ENCODE measurements around the gene ZPR1. TPM values are rescaled to one million over a fixed set of nuclear protein-coding genes. Genes with fewer than 3 reads are reported as not detected.

ZPR1 gene
- polyA plus RNA-seq, 1 donor from 2014 or later = 34.5 TPM

DNA sequence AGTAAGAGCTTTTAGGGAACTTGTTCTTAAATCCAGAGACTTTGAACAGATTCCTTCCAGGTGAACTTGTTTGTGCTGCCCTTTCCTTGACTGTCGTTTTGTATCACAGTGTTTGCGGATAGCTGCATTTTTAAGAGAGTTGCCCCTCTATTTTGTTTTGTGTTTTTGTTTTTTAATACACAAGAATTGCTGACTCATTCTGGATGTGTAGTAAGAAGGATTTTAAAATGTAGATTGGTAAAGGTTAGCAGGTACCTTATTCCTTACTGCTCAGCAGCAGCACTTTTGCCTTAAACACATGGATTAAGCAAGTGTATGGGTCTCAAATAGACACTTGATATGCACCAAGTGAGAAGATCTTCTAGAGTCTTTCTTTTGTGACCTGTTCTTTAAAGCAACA is 12.8 kb upstream of the ZPR1 start:
- no peak overlapping the region for H2AFZ ChIP-seq (ENCODE audit: low read depth, low read length)
- no peaks in the 10 kb centered on the region for H3K9me3 ChIP-seq (ENCODE audit: low read length)
- H3K9ac ChIP-seq (ENCODE audit: low read length) = no peak overlapping the region
- TF ChIP-seq TAF1 (IDR thresholded peaks at IDR 0.05; ENCODE audit: low read depth) (no peak), EZH2 (IDR thresholded peaks at IDR 0.05; ENCODE audit: borderline replicate concordance, insufficient read depth, low read length, poor library complexity, severe bottlenecking) (no peak), SMC3 (conservative IDR thresholded peaks at IDR 0.05; ENCODE audit: poor library complexity) (no peak), EP300 (conservative IDR thresholded peaks at IDR 0.05; ENCODE audit: poor library complexity, severe bottlenecking) (no peak), RAD21 (conservative IDR thresholded peaks at IDR 0.05) (no peak), MXI1 (conservative IDR thresholded peaks at IDR 0.05; ENCODE audit: poor library complexity, severe bottlenecking) (no peak), POLR2AphosphoS5 (IDR thresholded peaks at IDR 0.05) (no peak)
- TF ChIP-seq, protein P1, sequence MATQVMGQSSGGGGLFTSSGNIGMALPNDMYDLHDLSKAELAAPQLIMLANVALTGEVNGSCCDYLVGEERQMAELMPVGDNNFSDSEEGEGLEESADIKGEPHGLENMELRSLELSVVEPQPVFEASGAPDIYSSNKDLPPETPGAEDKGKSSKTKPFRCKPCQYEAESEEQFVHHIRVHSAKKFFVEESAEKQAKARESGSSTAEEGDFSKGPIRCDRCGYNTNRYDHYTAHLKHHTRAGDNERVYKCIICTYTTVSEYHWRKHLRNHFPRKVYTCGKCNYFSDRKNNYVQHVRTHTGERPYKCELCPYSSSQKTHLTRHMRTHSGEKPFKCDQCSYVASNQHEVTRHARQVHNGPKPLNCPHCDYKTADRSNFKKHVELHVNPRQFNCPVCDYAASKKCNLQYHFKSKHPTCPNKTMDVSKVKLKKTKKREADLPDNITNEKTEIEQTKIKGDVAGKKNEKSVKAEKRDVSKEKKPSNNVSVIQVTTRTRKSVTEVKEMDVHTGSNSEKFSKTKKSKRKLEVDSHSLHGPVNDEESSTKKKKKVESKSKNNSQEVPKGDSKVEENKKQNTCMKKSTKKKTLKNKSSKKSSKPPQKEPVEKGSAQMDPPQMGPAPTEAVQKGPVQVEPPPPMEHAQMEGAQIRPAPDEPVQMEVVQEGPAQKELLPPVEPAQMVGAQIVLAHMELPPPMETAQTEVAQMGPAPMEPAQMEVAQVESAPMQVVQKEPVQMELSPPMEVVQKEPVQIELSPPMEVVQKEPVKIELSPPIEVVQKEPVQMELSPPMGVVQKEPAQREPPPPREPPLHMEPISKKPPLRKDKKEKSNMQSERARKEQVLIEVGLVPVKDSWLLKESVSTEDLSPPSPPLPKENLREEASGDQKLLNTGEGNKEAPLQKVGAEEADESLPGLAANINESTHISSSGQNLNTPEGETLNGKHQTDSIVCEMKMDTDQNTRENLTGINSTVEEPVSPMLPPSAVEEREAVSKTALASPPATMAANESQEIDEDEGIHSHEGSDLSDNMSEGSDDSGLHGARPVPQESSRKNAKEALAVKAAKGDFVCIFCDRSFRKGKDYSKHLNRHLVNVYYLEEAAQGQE (IDR thresholded peaks at IDR 0.05; ENCODE audit: borderline replicate concordance) = no peak
- TF ChIP-seq, protein P2, sequence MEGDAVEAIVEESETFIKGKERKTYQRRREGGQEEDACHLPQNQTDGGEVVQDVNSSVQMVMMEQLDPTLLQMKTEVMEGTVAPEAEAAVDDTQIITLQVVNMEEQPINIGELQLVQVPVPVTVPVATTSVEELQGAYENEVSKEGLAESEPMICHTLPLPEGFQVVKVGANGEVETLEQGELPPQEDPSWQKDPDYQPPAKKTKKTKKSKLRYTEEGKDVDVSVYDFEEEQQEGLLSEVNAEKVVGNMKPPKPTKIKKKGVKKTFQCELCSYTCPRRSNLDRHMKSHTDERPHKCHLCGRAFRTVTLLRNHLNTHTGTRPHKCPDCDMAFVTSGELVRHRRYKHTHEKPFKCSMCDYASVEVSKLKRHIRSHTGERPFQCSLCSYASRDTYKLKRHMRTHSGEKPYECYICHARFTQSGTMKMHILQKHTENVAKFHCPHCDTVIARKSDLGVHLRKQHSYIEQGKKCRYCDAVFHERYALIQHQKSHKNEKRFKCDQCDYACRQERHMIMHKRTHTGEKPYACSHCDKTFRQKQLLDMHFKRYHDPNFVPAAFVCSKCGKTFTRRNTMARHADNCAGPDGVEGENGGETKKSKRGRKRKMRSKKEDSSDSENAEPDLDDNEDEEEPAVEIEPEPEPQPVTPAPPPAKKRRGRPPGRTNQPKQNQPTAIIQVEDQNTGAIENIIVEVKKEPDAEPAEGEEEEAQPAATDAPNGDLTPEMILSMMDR (IDR thresholded peaks at IDR 0.05; ENCODE audit: poor library complexity, severe bottlenecking) = no peak
- H3K27ac ChIP-seq (ENCODE audit: low read length) = no peak overlapping the region
- no peaks in the 10 kb centered on the region for H3K9me2 ChIP-seq (ENCODE audit: insufficient read depth, low read length)
- H3K36me3 ChIP-seq (ENCODE audit: insufficient read depth, low read length) = no peaks in the 10 kb centered on the region
- no peak overlapping the region for H3K4me3 ChIP-seq (ENCODE audit: low read length)
- no peaks in the 10 kb centered on the region for H4K20me1 ChIP-seq (ENCODE audit: insufficient read depth)
- H3F3A ChIP-seq (ENCODE audit: insufficient read depth, low read length, poor library complexity, severe bottlenecking) = no peaks in the 10 kb centered on the region
- no peak overlapping the region for H3K4me2 ChIP-seq (ENCODE audit: low read length)
- H3K27me3 ChIP-seq (ENCODE audit: insufficient read depth, low read depth, low read length) = no peaks in the 10 kb centered on the region
- H3K79me2 ChIP-seq (replicated peaks; ENCODE audit: insufficient read depth, low read length) = no peaks in the 10 kb centered on the region

- H3K9me2 ChIP-seq (ENCODE audit: insufficient read depth, low read length) = no peaks in the 10 kb centered on the region
- H3K27ac ChIP-seq (ENCODE audit: low read length) = no peak overlapping the region
- H3K9me3 ChIP-seq (ENCODE audit: low read length) = no peaks in the 10 kb centered on the region
- H3K4me2 ChIP-seq (ENCODE audit: low read length) = no peak overlapping the region
- no peaks in the 10 kb centered on the region for H3K36me3 ChIP-seq (ENCODE audit: insufficient read depth, low read length)
- no peaks in the 10 kb centered on the region for H3K79me2 ChIP-seq (replicated peaks; ENCODE audit: insufficient read depth, low read length)
- H4K20me1 ChIP-seq (ENCODE audit: insufficient read depth) = no peaks in the 10 kb centered on the region
- no peak overlapping the region for H3K9ac ChIP-seq (ENCODE audit: low read length)
- H3K4me3 ChIP-seq (ENCODE audit: low read length) = no peak overlapping the region
- H3F3A ChIP-seq (ENCODE audit: insufficient read depth, low read length, poor library complexity, severe bottlenecking) = no peaks in the 10 kb centered on the region
- TF ChIP-seq, protein P2 (IDR thresholded peaks at IDR 0.05; ENCODE audit: poor library complexity, severe bottlenecking) = no peak
- TF ChIP-seq MXI1 (conservative IDR thresholded peaks at IDR 0.05; ENCODE audit: poor library complexity, severe bottlenecking) = no peak
- no peak for TF ChIP-seq RAD21 (conservative IDR thresholded peaks at IDR 0.05)
- TF ChIP-seq TAF1 (IDR thresholded peaks at IDR 0.05; ENCODE audit: low read depth) = no peak
- no peak for TF ChIP-seq EZH2 (IDR thresholded peaks at IDR 0.05; ENCODE audit: borderline replicate concordance, insufficient read depth, low read length, poor library complexity, severe bottlenecking)
- TF ChIP-seq SMC3 (conservative IDR thresholded peaks at IDR 0.05; ENCODE audit: poor library complexity) = no peak
- no peak for TF ChIP-seq EP300 (conservative IDR thresholded peaks at IDR 0.05; ENCODE audit: poor library complexity, severe bottlenecking)
- TF ChIP-seq, protein P1 (IDR thresholded peaks at IDR 0.05; ENCODE audit: borderline replicate concordance) = no peak
- TF ChIP-seq POLR2AphosphoS5 (IDR thresholded peaks at IDR 0.05) = no peak
- H3K27me3 ChIP-seq (ENCODE audit: insufficient read depth, low read depth, low read length) = no peaks in the 10 kb centered on the region
- no peak overlapping the region for H2AFZ ChIP-seq (ENCODE audit: low read depth, low read length)
Observed at GRCh38 chr11:116798368-116798767, 10.5 kb upstream of the ZPR1 start.
